ENCODE measurements around the gene STK26.
A peak's percentile ranks its signal among the peaks of the same experiment; 100 is the strongest.
"Not testable (repeated sequence)": the region's sequence is repeated elsewhere in the genome, so short reads cannot be mapped to it uniquely, and the experiment has no call there.

The STK26 gene

GRCh38 chrX:132037479-132037993, 14.4 kb downstream of the STK26 start:
- no peak for DNase-seq (ENCODE audit: low read depth in 2 of 2)

GRCh38 chrX:132040066-132040465, 17.0 kb downstream of the STK26 start:
- DNase-seq (ENCODE audit: low read depth in 2 of 2): no peak

GRCh38 chrX:132041015-132041414, 17.9 kb downstream of the STK26 start:
- DNase-seq (ENCODE audit: low read depth in 2 of 2): no peak

- DNase-seq (ENCODE audit: low read depth in 2 of 2): no peak
These were observed 20.9 kb downstream of the STK26 start for GRCh38 chrX:132043977-132044376.

GRCh38 chrX:132044953-132045352, 21.9 kb downstream of the STK26 start:
- DNase-seq (ENCODE audit: low read depth in 2 of 2): no peak

GRCh38 chrX:132045456-132045855, 22.4 kb downstream of the STK26 start:
- DNase-seq (ENCODE audit: low read depth in 2 of 2): no peak

GRCh38 chrX:132046533-132046932, 23.4 kb downstream of the STK26 start:
- no peak for DNase-seq (ENCODE audit: low read depth in 2 of 2)

- not testable (repeated sequence) for DNase-seq (ENCODE audit: low read depth in 2 of 2)
These were observed 28.7 kb downstream of the STK26 start for GRCh38 chrX:132051778-132052177.

GRCh38 chrX:132058050-132058449, 34.9 kb downstream of the STK26 start:
- no peak for DNase-seq (ENCODE audit: low read depth in 2 of 2)

GRCh38 chrX:132058975-132059374, 35.9 kb downstream of the STK26 start:
- no peak for DNase-seq (ENCODE audit: low read depth in 2 of 2)

GRCh38 chrX:132059973-132060540, 37.0 kb downstream of the STK26 start:
- no peak for DNase-seq (ENCODE audit: low read depth in 2 of 2)

- no peak for DNase-seq (ENCODE audit: low read depth in 2 of 2)
These were observed 40.2 kb downstream of the STK26 start for GRCh38 chrX:132063334-132063733.

GRCh38 chrX:132063862-132064261, 40.8 kb downstream of the STK26 start:
- no peak for DNase-seq (ENCODE audit: low read depth in 2 of 2)

- no peak for DNase-seq (ENCODE audit: low read depth in 2 of 2)
These were observed 45.3 kb downstream of the STK26 start for GRCh38 chrX:132068405-132068804.

GRCh38 chrX:132071254-132071653, 48.2 kb downstream of the STK26 start:
- no peak for DNase-seq (ENCODE audit: low read depth in 2 of 2)

GRCh38 chrX:132077414-132077813, 54.3 kb downstream of the STK26 start:
- DNase-seq (ENCODE audit: low read depth in 2 of 2): no peak

- DNase-seq (ENCODE audit: low read depth in 2 of 2): no peak
These were observed 54.8 kb downstream of the STK26 start for GRCh38 chrX:132077912-132078311.

- DNase-seq (ENCODE audit: low read depth in 2 of 2): no peak
These were observed 62.7 kb downstream of the STK26 start for GRCh38 chrX:132085786-132086185.

GRCh38 chrX:132086672-132087071, 63.6 kb downstream of the STK26 start:
- no peak for DNase-seq (ENCODE audit: low read depth in 2 of 2)

- no peak for DNase-seq (ENCODE audit: low read depth in 2 of 2)
These were observed 65.8 kb downstream of the STK26 start for GRCh38 chrX:132088864-132089263.

GRCh38 chrX:132090403-132091159, 67.5 kb downstream of the STK26 start:
- DNase-seq (ENCODE audit: low read depth in 2 of 2): no peak

- peak in 1 of 2 donors; percentile 5 for DNase-seq (ENCODE audit: low read depth in 2 of 2)
These were observed 69.5 kb downstream of the STK26 start for GRCh38 chrX:132092439-132093065.
